ENCODE measurements around the gene ZSCAN5B. TPM values are rescaled to one million over a fixed set of nuclear protein-coding genes. Genes with fewer than 3 reads are reported as not detected.

ZSCAN5B gene
- total and polyA plus RNA-seq, 2 of the 13 experiments (the other 11 are each of a cell fraction or from before 2014, with no cell fraction given) = not detected

DNA sequence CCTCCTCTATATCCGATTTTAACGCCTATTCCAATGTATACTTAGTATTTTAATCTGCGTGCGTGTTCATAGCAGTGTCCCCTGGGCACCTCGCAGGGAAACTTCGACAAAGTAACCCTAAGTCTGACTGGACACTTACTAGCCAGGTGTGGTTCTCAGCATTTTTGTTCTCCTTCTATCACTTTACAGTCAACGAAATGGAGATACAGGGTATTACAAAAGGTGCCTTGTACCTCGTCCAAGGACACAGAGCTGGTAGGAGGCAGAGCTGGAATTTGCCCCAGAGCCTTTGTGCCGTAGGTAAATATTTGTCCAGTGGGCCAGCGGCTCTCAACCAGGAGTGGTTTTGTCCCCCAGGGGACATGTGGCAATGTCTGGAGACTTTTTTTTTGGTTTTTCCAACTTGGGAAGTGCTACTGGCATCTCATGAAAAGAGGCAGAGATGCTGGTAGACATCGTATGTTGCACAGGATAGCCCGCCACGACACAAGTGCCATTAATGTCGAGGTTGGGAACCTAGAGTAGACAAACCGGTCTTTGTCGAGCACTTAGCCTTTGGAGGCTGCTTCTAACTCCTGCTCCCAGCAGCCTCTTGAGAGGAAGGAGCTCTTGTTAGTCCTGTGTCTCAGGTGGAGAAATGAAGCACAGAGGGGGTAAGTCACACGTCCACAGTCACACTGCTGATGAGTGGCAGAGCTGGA is 55.3 kb downstream of the ZSCAN5B start (continued):
- TF ChIP-seq, protein P1, sequence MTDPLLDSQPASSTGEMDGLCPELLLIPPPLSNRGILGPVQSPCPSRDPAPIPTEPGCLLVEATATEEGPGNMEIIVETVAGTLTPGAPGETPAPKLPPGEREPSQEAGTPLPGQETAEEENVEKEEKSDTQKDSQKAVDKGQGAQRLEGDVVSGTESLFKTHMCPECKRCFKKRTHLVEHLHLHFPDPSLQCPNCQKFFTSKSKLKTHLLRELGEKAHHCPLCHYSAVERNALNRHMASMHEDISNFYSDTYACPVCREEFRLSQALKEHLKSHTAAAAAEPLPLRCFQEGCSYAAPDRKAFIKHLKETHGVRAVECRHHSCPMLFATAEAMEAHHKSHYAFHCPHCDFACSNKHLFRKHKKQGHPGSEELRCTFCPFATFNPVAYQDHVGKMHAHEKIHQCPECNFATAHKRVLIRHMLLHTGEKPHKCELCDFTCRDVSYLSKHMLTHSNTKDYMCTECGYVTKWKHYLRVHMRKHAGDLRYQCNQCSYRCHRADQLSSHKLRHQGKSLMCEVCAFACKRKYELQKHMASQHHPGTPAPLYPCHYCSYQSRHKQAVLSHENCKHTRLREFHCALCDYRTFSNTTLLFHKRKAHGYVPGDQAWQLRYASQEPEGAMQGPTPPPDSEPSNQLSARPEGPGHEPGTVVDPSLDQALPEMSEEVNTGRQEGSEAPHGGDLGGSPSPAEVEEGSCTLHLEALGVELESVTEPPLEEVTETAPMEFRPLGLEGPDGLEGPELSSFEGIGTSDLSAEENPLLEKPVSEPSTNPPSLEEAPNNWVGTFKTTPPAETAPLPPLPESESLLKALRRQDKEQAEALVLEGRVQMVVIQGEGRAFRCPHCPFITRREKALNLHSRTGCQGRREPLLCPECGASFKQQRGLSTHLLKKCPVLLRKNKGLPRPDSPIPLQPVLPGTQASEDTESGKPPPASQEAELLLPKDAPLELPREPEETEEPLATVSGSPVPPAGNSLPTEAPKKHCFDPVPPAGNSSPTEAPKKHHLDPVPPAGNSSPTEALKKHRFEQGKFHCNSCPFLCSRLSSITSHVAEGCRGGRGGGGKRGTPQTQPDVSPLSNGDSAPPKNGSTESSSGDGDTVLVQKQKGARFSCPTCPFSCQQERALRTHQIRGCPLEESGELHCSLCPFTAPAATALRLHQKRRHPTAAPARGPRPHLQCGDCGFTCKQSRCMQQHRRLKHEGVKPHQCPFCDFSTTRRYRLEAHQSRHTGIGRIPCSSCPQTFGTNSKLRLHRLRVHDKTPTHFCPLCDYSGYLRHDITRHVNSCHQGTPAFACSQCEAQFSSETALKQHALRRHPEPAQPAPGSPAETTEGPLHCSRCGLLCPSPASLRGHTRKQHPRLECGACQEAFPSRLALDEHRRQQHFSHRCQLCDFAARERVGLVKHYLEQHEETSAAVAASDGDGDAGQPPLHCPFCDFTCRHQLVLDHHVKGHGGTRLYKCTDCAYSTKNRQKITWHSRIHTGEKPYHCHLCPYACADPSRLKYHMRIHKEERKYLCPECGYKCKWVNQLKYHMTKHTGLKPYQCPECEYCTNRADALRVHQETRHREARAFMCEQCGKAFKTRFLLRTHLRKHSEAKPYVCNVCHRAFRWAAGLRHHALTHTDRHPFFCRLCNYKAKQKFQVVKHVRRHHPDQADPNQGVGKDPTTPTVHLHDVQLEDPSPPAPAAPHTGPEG (CRISPR knock-in tag; IDR thresholded peaks at IDR 0.05) = 0 out of 2 replicates have a peak, but pooled peaks have one; percentile 18
- TF ChIP-seq, protein P2, sequence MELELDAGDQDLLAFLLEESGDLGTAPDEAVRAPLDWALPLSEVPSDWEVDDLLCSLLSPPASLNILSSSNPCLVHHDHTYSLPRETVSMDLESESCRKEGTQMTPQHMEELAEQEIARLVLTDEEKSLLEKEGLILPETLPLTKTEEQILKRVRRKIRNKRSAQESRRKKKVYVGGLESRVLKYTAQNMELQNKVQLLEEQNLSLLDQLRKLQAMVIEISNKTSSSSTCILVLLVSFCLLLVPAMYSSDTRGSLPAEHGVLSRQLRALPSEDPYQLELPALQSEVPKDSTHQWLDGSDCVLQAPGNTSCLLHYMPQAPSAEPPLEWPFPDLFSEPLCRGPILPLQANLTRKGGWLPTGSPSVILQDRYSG (CRISPR knock-in tag; IDR thresholded peaks at IDR 0.05) = 0 out of 2 replicates have a peak, but pooled peaks have one; percentile 26
- TF ChIP-seq, protein P3, sequence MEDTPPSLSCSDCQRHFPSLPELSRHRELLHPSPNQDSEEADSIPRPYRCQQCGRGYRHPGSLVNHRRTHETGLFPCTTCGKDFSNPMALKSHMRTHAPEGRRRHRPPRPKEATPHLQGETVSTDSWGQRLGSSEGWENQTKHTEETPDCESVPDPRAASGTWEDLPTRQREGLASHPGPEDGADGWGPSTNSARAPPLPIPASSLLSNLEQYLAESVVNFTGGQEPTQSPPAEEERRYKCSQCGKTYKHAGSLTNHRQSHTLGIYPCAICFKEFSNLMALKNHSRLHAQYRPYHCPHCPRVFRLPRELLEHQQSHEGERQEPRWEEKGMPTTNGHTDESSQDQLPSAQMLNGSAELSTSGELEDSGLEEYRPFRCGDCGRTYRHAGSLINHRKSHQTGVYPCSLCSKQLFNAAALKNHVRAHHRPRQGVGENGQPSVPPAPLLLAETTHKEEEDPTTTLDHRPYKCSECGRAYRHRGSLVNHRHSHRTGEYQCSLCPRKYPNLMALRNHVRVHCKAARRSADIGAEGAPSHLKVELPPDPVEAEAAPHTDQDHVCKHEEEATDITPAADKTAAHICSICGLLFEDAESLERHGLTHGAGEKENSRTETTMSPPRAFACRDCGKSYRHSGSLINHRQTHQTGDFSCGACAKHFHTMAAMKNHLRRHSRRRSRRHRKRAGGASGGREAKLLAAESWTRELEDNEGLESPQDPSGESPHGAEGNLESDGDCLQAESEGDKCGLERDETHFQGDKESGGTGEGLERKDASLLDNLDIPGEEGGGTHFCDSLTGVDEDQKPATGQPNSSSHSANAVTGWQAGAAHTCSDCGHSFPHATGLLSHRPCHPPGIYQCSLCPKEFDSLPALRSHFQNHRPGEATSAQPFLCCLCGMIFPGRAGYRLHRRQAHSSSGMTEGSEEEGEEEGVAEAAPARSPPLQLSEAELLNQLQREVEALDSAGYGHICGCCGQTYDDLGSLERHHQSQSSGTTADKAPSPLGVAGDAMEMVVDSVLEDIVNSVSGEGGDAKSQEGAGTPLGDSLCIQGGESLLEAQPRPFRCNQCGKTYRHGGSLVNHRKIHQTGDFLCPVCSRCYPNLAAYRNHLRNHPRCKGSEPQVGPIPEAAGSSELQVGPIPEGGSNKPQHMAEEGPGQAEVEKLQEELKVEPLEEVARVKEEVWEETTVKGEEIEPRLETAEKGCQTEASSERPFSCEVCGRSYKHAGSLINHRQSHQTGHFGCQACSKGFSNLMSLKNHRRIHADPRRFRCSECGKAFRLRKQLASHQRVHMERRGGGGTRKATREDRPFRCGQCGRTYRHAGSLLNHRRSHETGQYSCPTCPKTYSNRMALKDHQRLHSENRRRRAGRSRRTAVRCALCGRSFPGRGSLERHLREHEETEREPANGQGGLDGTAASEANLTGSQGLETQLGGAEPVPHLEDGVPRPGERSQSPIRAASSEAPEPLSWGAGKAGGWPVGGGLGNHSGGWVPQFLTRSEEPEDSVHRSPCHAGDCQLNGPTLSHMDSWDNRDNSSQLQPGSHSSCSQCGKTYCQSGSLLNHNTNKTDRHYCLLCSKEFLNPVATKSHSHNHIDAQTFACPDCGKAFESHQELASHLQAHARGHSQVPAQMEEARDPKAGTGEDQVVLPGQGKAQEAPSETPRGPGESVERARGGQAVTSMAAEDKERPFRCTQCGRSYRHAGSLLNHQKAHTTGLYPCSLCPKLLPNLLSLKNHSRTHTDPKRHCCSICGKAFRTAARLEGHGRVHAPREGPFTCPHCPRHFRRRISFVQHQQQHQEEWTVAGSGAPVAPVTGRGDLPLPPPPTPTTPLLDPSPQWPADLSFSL (CRISPR knock-in tag; IDR thresholded peaks at IDR 0.05) = no peak
- TF ChIP-seq ZMYM3 (CRISPR knock-in tag; IDR thresholded peaks at IDR 0.05) (0 out of 2 replicates have a peak, but pooled peaks have one; percentile 27), ZNF775 (CRISPR knock-in tag; IDR thresholded peaks at IDR 0.05; ENCODE audit: borderline replicate concordance) (no peak), ZIK1 (CRISPR knock-in tag; IDR thresholded peaks at IDR 0.05; ENCODE audit: borderline replicate concordance, low read depth) (no peak), YY1 (IDR thresholded peaks at IDR 0.05; ENCODE audit: insufficient read depth, insufficient replicate concordance, low read depth, low read length) (no peak), ZNF282 (IDR thresholded peaks at IDR 0.05; ENCODE audit: partially characterized antibody) (no peak), MXD4 (CRISPR knock-in tag; IDR thresholded peaks at IDR 0.05) (0 out of 2 replicates have a peak, but pooled peaks have one; percentile 27), GATAD2A (CRISPR knock-in tag; IDR thresholded peaks at IDR 0.05) (peak; percentile 95)
- TF ChIP-seq, protein P4, sequence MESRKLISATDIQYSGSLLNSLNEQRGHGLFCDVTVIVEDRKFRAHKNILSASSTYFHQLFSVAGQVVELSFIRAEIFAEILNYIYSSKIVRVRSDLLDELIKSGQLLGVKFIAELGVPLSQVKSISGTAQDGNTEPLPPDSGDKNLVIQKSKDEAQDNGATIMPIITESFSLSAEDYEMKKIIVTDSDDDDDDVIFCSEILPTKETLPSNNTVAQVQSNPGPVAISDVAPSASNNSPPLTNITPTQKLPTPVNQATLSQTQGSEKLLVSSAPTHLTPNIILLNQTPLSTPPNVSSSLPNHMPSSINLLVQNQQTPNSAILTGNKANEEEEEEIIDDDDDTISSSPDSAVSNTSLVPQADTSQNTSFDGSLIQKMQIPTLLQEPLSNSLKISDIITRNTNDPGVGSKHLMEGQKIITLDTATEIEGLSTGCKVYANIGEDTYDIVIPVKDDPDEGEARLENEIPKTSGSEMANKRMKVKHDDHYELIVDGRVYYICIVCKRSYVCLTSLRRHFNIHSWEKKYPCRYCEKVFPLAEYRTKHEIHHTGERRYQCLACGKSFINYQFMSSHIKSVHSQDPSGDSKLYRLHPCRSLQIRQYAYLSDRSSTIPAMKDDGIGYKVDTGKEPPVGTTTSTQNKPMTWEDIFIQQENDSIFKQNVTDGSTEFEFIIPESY (CRISPR knock-in tag; IDR thresholded peaks at IDR 0.05) = 0 out of 2 replicates have a peak, but pooled peaks have one; percentile 31
- TF ChIP-seq, protein P5, sequence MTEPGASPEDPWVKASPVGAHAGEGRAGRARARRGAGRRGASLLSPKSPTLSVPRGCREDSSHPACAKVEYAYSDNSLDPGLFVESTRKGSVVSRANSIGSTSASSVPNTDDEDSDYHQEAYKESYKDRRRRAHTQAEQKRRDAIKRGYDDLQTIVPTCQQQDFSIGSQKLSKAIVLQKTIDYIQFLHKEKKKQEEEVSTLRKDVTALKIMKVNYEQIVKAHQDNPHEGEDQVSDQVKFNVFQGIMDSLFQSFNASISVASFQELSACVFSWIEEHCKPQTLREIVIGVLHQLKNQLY (CRISPR knock-in tag; IDR thresholded peaks at IDR 0.05) = 0 out of 2 replicates have a peak, but pooled peaks have one; percentile 49
